DLD1 (cell line): ENCODE measurements around the gene FRYL.
"Not testable (repeated sequence)": the region's sequence is repeated elsewhere in the genome, so short reads cannot be mapped to it uniquely, and the experiment has no call there.

Experiments used
- in situ Hi-C: cut with HindIII; loops from 2 replicates; pipeline ENCODE4 v1.10.0; 2017; ENCODE audit warnings: low sequenced_read_pairs

Gene FRYL

GRCh38 chr4:48667148-48667547, 112.9 kb downstream of the FRYL start:
- in situ Hi-C loops = no loop called here

GRCh38 chr4:48665555-48666186, 114.4 kb downstream of the FRYL start:
- in situ Hi-C loops = no loop called here

- in situ Hi-C loops = no loop called here
Observed at GRCh38 chr4:48664938-48665337, 115.1 kb downstream of the FRYL start.

DNA sequence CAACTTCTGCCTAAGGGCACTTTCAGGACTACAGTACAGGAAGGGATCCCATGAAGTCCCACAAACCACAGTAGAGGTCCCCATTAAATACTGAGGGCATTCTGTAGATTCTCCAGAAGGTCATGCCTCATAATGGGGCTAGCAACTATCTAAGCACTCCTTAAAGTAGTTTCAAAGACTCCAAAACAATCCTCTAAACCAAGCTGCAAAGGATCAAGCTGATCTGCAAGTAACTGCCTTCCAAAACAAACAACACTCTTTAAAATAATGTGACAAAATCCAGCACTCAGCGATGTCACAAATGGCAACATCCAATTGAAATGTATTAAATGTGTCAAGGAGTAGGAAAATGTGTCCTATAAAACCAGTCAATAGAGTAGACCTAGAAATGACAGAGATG, 118.7 kb downstream of the FRYL start:
- in situ Hi-C loops = no loop called here

GRCh38 chr4:48660347-48660746, 119.7 kb downstream of the FRYL start:
- in situ Hi-C loops = no loop called here

DNA sequence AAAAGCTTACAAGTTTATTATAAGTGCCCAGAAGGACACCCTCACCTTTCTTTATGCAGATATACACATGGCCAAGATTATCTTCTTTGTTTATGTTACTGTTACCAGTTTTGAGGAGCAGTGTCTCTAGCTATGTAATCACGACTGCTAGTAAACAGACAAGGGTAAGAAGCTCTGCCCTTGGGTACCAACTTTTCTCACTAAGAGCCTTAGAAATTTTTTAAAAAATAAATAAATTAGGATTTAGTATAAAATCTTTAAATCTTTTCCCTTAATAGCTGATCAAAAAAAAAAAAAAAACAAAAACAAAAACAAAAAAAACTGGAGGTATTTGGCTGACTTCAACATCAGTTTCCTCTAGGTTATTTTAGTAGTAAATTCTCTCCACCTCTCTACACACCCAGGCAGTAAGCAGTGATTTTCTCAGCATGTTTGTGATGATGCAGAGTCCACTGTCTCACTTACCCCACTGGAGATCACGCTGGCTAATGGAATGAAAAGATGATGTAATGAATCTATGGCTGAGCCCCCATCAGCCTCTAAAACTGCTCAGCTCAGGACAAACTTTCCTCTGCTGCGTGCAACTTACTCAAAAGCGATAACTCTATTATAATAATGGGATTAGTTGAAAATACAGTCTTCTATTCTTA, 125.9 kb downstream of the FRYL start:
- in situ Hi-C loops = no loop called here

GRCh38 chr4:48653217-48654014, 126.7 kb downstream of the FRYL start:
- in situ Hi-C loops = no loop called here

GRCh38 chr4:48651914-48652313, 128.2 kb downstream of the FRYL start:
- in situ Hi-C loops = no loop called here

DNA sequence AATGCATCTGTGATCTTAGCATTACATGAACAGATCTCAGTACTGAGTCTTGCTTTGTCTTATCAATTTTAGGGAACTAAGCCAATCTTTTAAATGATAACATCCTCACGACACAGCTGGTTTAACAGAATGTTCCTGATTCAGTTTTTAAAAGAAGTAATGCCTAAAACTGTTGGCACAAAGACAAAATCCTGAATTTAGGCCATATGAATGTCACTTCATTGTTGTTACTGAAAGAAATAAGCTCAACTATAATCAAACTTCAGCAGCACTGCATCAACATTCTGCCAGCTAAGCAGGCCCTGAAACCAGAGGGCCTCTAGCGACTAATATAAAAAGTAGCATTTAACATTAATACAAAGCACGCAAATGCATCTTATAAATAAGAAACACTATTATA, 130.6 kb downstream of the FRYL start:
- in situ Hi-C loops = no loop called here

GRCh38 chr4:48645225-48645794, 134.8 kb downstream of the FRYL start:
- in situ Hi-C loops = no loop called here

DNA sequence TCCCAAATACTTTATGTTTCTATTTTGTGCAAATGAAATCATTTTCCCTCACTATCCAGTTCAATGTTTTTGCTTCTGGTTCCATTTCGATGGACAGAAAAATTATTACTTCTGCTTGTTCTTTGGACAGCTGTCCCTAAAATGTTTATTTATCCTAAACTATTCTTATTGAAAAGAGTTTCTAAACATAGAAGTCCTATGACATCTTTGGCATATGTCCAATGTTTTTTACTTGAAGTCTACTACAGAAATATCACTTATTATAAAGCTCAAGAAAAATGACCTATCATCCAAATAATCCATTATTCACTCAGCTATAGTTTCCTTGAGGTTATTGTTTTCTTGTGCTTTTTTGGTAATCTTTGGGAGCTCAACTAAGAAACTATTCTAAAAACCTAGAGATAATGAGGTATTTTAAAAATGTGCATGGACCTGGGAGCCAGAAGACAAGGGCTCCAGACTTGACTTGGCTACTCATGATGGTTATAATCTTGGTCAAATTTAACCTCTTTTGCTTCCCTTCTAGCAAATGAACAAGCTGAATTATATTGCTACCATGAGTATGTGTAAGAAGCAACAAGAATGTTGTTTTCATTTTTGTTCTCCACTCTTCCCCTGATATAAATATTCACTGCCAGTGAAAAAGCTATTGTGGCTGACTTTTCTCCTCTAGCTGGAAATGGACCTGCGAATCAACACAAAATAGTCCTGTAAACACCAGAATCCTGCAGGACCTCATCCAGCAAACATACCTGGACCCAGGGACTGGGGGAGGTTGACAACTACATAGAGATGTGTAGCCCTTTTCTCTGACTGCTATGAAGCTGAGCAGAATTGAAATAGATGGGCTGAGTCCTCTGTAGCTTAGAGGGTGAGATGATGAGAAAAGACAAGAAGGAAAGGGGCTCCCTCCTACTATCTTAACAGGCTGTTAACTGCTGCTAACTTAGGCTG, 137.4 kb downstream of the FRYL start:
- in situ Hi-C loops = no loop called here

DNA sequence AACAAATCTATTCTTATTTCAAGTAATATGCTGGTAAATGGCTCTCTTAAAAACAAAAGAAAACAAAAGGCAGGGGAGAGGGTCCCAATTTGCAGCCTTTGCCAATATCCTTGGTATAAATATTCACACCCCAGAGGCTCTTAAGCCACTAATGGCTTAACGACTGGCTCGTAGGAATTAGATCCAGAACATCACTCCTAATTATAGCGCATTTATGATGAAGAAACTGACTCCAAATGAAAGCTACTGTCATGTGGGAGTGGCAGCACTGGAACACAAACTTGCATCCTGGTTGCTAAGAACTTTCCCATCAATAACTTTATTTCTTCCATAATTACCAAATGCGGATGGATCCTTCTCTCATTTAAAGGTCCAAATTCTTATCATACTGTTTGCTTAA, 138.7 kb downstream of the FRYL start:
- in situ Hi-C loops = no loop called here

GRCh38 chr4:48640699-48641098, 139.4 kb downstream of the FRYL start:
- in situ Hi-C loops = no loop called here

DNA sequence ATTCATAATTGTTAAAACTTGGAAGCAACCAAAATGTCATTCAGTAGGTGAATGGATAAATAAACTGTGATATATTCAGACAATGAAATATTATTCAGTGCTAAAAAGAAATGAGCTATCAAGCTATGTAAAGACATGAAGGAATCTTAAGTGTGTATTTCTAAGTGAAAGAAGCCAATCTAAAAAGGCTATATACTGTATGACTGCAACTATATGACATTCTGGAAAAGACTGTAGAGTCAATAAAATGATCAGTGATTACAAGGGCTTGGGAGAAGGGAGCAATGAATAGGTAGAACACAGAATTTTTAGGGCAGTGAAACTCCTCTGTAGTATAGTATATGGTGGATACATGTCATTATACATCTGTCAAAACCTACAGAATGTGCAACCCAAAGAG, 139.9 kb downstream of the FRYL start:
- in situ Hi-C loops = no loop called here

- in situ Hi-C loops = no loop called here
Observed at GRCh38 chr4:48639807-48640206, 140.3 kb downstream of the FRYL start.

DNA sequence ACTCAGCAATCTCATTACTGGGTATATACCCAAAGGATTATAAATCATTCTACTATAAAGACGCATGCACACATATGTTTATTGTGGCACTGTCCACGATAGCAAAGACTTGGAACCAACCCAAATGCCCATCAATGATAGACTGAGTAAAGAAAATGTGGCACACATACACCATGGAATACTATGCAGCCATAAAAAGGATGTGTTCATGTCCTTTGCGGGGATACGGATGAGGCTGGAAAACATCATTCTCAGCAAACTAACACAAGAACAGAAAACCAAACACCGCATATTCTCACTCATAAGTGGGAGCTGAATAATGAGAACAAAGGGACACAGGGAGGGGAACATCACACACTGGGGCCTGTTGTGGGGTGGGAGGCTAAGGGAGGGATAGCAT, 141.5 kb downstream of the FRYL start:
- in situ Hi-C loops = not testable (repeated sequence)

DNA sequence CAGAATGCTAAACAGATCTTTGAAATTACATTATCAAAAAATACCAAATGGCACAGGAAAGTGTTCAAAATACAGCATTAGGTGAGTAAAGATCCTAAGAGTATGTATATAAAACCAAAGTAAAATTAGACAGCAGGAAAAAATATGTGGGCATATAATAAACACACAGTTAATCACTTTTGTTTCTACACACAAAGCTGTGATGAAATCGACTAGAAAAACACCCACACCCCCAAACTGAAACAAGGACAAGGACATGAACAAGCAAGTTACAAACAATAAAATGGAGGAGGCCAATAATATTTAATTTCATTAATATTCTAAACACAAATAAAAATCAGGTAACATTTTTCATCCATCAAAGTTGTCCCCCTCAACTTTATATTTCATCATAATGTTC, 143.2 kb downstream of the FRYL start:
- in situ Hi-C loops = no loop called here

GRCh38 chr4:48635980-48636379, 144.1 kb downstream of the FRYL start:
- in situ Hi-C loops = no loop called here

DNA sequence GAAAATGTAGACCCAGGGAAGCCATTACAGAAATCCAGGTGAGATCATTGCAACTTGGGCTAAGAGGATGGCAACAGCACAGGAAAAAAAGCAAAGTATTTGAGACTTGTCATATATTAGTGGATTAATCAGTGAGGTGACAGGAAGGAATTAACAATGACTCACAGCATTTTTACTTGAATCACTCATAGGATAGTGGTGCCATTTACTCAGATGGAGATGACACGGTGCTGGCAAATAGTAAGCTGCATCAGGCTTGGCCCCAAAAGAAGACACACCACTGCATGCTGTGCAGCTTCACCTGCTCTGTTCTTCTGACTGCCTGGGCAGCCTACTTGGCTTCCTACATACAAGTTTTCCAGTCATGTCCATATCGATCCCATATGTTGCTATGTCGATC, 144.8 kb downstream of the FRYL start:
- in situ Hi-C loops = no loop called here

GRCh38 chr4:48634688-48635308, 145.3 kb downstream of the FRYL start:
- in situ Hi-C loops = no loop called here
